GM12801 (cell line): ENCODE data around the gene AP4E1.

Experiments
- TF ChIP-seq, protein P1 (sequence below): IDR thresholded peaks from one replicate; pipeline ENCODE4 v1.5.1; 2011; ENCODE audit warnings: control low read depth; ENCODE audit not compliant: insufficient read length; ENCODE audit errors: extremely low read depth

Gene AP4E1

DNA sequence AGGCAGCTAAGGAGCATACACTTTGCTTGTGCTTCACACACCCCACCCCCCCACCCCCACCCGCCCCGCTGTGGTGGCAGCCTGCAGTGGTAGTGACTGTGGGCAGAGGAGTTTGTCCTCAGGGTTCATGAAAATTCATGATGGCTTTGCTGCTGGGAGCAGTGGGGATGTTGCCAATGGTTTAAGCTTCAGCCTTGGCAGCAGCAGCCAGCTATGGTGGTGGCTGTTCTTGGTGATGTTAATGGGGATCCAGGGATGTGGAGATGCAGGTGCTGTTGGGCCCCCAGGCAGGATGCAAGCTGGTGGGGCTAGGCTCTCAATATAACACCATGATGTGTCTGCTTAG is 130.5 kb downstream of the AP4E1 start:
- TF ChIP-seq, protein P1, sequence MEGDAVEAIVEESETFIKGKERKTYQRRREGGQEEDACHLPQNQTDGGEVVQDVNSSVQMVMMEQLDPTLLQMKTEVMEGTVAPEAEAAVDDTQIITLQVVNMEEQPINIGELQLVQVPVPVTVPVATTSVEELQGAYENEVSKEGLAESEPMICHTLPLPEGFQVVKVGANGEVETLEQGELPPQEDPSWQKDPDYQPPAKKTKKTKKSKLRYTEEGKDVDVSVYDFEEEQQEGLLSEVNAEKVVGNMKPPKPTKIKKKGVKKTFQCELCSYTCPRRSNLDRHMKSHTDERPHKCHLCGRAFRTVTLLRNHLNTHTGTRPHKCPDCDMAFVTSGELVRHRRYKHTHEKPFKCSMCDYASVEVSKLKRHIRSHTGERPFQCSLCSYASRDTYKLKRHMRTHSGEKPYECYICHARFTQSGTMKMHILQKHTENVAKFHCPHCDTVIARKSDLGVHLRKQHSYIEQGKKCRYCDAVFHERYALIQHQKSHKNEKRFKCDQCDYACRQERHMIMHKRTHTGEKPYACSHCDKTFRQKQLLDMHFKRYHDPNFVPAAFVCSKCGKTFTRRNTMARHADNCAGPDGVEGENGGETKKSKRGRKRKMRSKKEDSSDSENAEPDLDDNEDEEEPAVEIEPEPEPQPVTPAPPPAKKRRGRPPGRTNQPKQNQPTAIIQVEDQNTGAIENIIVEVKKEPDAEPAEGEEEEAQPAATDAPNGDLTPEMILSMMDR: no peak

DNA sequence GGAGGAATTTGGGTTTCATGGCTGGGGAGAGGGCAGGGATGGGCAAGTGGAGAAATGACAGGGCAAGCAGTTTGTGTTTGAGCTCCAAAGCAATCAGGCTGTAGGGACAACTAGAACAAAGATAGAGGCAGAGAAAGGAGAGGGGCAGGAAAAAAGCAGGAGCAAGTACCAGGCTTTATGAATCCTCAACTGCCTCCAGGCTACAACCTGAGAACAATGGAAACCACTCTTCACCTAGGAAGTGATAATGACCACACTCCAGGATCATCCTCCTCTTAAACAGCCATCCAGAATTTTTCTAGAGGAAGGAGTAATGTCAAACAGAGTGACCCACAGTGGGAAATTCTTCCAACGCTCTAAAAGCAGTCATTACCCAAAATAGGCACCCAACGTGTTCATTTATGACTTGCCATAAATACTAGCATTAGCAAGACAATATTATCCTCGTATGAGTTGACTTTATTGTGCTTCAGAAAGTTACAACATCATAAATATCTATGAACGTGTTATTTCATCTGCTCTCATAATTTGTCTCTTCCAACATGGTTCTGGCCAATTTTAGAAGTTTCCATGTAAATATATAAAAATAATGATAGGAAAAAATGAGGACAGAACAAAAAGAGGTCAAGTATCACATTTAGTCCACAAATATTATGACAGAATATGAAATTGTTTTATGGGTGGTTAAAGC is 135.7 kb downstream of the AP4E1 start:
- TF ChIP-seq, protein P1: no peak

DNA sequence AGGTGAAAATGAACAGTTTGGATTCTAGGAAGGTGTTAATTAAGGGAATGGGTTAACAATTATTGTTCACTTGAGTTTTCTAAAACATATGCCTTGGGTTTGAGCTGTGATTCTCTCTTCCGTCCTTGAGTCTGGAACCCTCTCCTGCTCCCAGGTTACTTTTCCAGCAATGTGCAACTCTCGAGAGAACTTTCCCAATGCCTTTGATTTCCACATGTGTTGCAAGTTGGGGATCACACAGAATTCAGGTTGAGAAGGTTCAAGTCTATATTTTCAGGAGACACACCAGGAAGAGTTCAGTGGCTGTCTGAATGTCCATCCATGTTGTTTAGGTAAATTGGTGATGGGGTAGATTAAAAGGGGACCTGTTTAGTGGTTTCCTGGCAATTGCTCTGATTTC is 137.5 kb downstream of the AP4E1 start:
- TF ChIP-seq, protein P1: no peak

DNA sequence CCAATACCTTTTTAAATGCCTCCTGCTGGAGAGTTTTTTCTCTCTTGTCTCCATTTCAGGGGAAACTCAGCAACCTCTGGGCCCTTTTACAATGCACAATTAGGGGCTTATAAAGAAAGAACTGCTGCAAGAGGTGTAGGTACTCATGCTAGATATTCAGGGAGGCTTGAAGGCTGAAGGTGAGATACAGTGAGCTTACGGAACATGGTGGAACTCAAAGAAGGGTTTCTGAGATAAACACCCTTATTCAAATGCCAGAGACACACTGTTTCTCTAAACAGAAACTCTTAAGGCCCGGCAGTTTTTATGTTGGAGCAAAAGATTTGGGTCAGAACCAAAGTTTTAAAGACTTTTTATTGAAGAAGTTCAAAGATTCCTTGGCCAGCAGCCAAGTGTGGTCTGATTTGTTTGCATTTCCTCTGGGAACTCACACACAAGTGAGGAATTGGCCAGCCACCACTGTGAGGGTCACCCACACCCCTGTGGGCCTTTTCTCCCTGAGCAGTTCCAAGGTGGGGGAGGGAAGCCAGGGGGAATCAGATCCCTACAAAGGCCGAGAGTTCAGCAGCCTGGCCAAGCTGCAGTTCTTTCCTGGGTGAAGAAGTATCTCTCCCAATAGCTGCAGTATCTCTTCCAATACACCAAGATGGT is 138.4 kb downstream of the AP4E1 start:
- TF ChIP-seq, protein P1: no peak

DNA sequence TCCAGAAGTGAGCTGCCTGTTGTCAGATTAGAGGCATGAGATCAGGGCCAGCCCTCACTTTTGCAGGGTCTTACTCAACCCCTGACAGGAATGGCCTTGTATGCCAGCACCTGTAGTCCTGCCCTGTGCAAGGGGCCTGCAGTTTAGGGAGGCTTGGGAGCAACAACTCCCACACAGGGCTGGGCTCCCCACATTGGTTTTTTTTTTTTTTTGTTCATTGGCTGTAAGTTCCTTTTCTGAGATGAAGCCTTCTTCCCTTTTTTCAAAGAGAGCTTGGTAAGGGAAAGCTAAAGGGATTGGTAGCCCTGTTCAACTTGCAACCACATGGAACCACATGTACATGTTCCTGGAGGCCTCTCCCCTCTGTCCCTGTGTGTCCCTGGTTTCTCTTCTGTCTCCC is 139.8 kb downstream of the AP4E1 start:
- TF ChIP-seq, protein P1: no peak

DNA sequence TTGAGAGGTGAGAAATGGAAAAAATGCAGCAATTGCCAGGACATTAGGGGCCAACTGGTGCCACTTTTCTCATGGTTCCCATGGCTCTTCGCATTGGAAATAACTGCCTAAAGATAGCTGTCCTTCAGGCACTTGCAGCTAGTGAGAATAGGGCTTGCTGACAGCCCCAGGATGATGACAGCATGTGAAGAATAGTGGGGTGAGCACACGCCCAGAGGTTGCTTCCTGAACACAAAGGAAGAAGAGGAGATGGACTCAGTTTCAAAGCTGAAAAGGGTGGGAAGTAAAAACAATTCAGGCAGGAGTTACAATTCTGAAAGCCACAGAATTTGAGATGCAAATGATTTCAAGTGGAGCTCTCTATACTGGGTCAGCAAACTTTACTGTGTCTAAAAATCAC is 140.6 kb downstream of the AP4E1 start:
- TF ChIP-seq, protein P1: no peak

DNA sequence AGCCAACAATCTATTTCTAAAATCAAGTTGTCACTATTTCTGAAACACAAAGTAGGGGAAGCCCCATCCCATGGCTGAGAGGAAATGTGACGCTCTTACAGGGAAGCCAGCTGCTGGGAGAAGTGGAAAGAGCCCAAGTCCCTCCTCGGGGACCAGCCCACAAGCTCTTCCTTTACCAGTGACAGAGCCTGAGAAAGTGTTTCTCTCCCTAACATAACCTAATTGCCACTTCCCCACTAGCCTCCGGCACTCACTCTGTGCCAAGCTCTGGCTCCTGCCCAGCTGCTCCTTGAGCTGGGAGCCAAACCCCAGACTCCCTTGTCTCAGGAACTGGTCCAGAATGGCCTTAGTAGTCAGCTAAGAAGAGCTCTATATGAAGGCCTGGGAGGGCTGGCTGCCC is 143.3 kb downstream of the AP4E1 start:
- TF ChIP-seq, protein P1: no peak
